ENCODE results near the gene GFRA1. TPM values are rescaled to one million over a fixed set of nuclear protein-coding genes. Genes with fewer than 3 reads are reported as not detected.

GFRA1 gene
- polyA plus RNA-seq, 1 donor (not counting 4 experiments of a cell fraction or from before 2014, with no cell fraction given), result not detected

DNA sequence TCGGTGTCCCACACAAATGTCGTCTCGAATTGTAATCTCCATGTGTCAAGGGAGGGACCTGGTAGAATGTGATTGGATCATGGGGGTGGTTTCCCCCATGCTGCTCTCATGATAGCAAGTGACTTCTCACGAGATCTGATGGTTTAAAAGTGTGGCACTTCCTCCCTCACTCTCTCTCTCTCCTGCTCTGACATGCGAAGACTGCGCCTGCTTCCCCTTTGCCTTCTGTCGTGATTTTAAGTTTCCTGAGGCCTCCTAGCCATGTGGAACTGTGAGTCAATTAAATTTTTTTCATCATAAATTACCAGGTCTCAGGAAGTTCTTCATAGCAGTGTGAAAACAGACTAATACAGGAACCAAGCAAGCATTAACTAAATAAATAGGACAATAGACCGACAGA lies 229.1 kb downstream of the GFRA1 start:
- Histone ChIP-seq H2AFZ (ENCODE audit: control insufficient read depth, low read length) (no peak overlapping the region), H3K27ac (ENCODE audit: control insufficient read depth, insufficient read depth, low read length) (no peak overlapping the region), H3K79me2 (ENCODE audit: control insufficient read depth, insufficient read depth, low read length) (no peaks in the 10 kb centered on the region), H3K9ac (ENCODE audit: control insufficient read depth, extremely low read depth, insufficient read depth, low read length) (no peak overlapping the region), H3K4me2 (ENCODE audit: control insufficient read depth, extremely low read depth, insufficient read depth, low read depth, low read length) (no peak overlapping the region), H3K9me3 (ENCODE audit: control insufficient read depth, low read depth, low read length) (no peaks in the 10 kb centered on the region), H3K9me1 (ENCODE audit: control insufficient read depth, extremely low read depth, insufficient read depth, low read length) (no peaks in the 10 kb centered on the region), H3K4me3 (ENCODE audit: control insufficient read depth in 2 of 3, extremely low read depth in 1 of 3, insufficient read depth in 2 of 3, low read depth in 1 of 3, low read length in 3 of 3) (no peak overlapping the region), H3K4me1 (ENCODE audit: control insufficient read depth, extremely low read depth, insufficient read depth, low read length) (no peaks in the 10 kb centered on the region), H4K20me1 (ENCODE audit: control insufficient read depth, extremely low read depth, insufficient read depth, low read length) (no peaks in the 10 kb centered on the region), H3K27me3 (ENCODE audit: control insufficient read depth, extremely low read depth, insufficient read depth, low read length) (no peaks in the 10 kb centered on the region), H3K36me3 (ENCODE audit: control insufficient read depth in 2 of 2, extremely low read depth in 1 of 2, insufficient read depth in 2 of 2, low read length in 2 of 2) (no peaks in the 10 kb centered on the region)
- DNase-seq (ENCODE audit: low read depth, low spot score), result no peak
- dilution Hi-C loops (cut with MboI; ENCODE audit: extremely low pct_ligation_motif_present, low sequenced_read_pairs), result no loop called here
- TF ChIP-seq EZH2 (IDR thresholded peaks at IDR 0.05; ENCODE audit: low read length), result no peak
- TF ChIP-seq, protein P1, sequence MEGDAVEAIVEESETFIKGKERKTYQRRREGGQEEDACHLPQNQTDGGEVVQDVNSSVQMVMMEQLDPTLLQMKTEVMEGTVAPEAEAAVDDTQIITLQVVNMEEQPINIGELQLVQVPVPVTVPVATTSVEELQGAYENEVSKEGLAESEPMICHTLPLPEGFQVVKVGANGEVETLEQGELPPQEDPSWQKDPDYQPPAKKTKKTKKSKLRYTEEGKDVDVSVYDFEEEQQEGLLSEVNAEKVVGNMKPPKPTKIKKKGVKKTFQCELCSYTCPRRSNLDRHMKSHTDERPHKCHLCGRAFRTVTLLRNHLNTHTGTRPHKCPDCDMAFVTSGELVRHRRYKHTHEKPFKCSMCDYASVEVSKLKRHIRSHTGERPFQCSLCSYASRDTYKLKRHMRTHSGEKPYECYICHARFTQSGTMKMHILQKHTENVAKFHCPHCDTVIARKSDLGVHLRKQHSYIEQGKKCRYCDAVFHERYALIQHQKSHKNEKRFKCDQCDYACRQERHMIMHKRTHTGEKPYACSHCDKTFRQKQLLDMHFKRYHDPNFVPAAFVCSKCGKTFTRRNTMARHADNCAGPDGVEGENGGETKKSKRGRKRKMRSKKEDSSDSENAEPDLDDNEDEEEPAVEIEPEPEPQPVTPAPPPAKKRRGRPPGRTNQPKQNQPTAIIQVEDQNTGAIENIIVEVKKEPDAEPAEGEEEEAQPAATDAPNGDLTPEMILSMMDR (optimal IDR thresholded peaks at IDR 0.05 in 1 of 3, IDR thresholded peaks at IDR 0.05 in 1 of 3, conservative IDR thresholded peaks at IDR 0.05 in 1 of 3; ENCODE audit: extremely low read depth in 1 of 3, insufficient read depth in 2 of 3, low read length in 3 of 3), result no peak
- no peak for FAIRE-seq

DNA sequence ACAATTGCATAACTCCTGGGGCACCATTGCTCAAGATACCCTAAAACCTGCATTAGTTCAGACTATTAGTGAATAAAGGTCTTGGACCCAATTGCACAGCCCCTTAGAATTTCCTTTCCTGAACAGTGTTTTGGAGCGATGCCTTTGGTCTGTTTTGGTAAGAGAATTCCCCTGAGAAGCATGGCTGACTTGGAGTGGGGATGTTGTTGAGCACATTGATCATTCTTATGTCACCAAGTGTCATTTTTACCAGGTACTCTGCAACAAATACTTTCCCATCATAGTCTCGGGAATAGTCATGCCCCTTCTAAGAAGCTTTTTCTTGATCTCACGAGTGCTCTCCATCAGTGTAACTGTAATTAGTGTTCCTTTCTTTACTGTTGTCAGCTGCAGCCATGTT lies 229.7 kb downstream of the GFRA1 start:
- no peaks in the 10 kb centered on the region for H3K27me3 ChIP-seq (ENCODE audit: control insufficient read depth, extremely low read depth, insufficient read depth, low read length)
- H4K20me1 ChIP-seq (ENCODE audit: control insufficient read depth, extremely low read depth, insufficient read depth, low read length), result no peaks in the 10 kb centered on the region
- TF ChIP-seq, protein P1 (optimal IDR thresholded peaks at IDR 0.05 in 1 of 3, IDR thresholded peaks at IDR 0.05 in 1 of 3, conservative IDR thresholded peaks at IDR 0.05 in 1 of 3; ENCODE audit: extremely low read depth in 1 of 3, insufficient read depth in 2 of 3, low read length in 3 of 3), result no peak
- no peak for TF ChIP-seq EZH2 (IDR thresholded peaks at IDR 0.05; ENCODE audit: low read length)
- no peak overlapping the region for H3K27ac ChIP-seq (ENCODE audit: control insufficient read depth, insufficient read depth, low read length)
- H3K9me3 ChIP-seq (ENCODE audit: control insufficient read depth, low read depth, low read length), result no peaks in the 10 kb centered on the region
- H3K79me2 ChIP-seq (ENCODE audit: control insufficient read depth, insufficient read depth, low read length), result no peaks in the 10 kb centered on the region
- dilution Hi-C loops (cut with MboI; ENCODE audit: extremely low pct_ligation_motif_present, low sequenced_read_pairs), result no loop called here
- no peak overlapping the region for H2AFZ ChIP-seq (ENCODE audit: control insufficient read depth, low read length)
- no peaks in the 10 kb centered on the region for H3K36me3 ChIP-seq (ENCODE audit: control insufficient read depth in 2 of 2, extremely low read depth in 1 of 2, insufficient read depth in 2 of 2, low read length in 2 of 2)
- FAIRE-seq, result no peak
- DNase-seq (ENCODE audit: low read depth, low spot score), result no peak
- H3K9me1 ChIP-seq (ENCODE audit: control insufficient read depth, extremely low read depth, insufficient read depth, low read length), result no peaks in the 10 kb centered on the region
- no peak overlapping the region for H3K4me3 ChIP-seq (ENCODE audit: control insufficient read depth in 2 of 3, extremely low read depth in 1 of 3, insufficient read depth in 2 of 3, low read depth in 1 of 3, low read length in 3 of 3)
- H3K4me1 ChIP-seq (ENCODE audit: control insufficient read depth, extremely low read depth, insufficient read depth, low read length), result no peaks in the 10 kb centered on the region
- no peak overlapping the region for H3K9ac ChIP-seq (ENCODE audit: control insufficient read depth, extremely low read depth, insufficient read depth, low read length)
- no peak overlapping the region for H3K4me2 ChIP-seq (ENCODE audit: control insufficient read depth, extremely low read depth, insufficient read depth, low read depth, low read length)
